ENCODE measurements around the gene MYH15. TPM values are rescaled to one million over a fixed set of nuclear protein-coding genes. Genes with fewer than 3 reads are reported as not detected.
A peak's percentile ranks its signal among the peaks of the same experiment; 100 is the strongest.

MYH15 gene
- total RNA-seq, 1 experiment from 2014 or later = 7.3 TPM

- DNase-seq (ENCODE audit: low read depth) = peak; percentile 75
These were observed 167.4 kb downstream of the MYH15 start for GRCh38 chr3:108342837-108343486.

GRCh38 chr3:108341911-108342310 is 168.5 kb downstream of the MYH15 start:
- DNase-seq (ENCODE audit: low read depth) = no peak

GRCh38 chr3:108338901-108339545 is 171.4 kb downstream of the MYH15 start:
- no peak for DNase-seq (ENCODE audit: low read depth)

DNA sequence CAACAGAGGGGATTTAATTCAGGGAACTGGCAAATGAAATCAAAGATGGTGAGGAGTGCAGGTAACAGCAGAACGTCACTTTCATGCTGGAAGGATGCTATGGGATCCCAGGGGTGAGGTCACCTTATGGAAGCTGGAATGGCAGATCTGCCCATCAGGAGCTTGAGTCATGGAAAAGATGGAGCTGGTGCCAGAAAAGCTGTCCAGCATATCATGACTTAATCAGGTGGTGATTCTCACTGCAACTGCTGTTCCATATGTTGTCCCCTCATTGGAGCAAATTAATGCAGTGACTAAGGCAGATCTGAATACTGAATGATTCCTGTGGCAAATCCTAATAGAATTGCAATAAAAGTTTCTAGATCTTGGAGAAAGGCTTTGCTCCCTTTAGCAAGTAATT is 175.7 kb downstream of the MYH15 start:
- DNase-seq (ENCODE audit: low read depth) = peak; percentile 70

DNA sequence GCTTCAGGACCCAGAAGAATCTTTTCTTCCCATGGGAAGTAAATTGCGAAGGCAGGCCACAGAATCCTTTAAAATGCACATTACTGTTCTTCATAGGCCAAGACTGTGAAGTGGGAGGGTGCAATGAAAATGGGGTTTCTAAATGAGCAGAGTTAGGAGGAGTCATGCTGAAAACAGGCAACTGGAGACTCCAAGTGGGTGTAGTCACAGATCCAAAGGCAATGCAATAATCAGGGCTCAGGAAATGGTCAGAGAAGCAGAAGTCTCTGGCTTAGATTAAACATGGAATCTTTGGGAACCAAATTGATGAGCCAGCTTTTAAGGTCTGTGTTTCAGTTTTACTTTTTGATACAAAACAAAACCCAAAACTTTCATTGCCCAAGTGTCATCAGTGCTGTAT is 176.4 kb downstream of the MYH15 start:
- DNase-seq (ENCODE audit: low read depth) = no peak

- DNase-seq (ENCODE audit: low read depth) = no peak
These were observed 178.6 kb downstream of the MYH15 start for GRCh38 chr3:108331792-108332191.

Other genes starting within 250 kb of the MYH15 start
- not detected in 2 replicates for gene HHLA2, start 214.0 kb downstream of the MYH15 start, total RNA-seq (2014; rRNA removed; shearing (Covaris generic))
- gene CIP2A, start 78.8 kb upstream of the MYH15 start, total RNA-seq (2014; rRNA removed; shearing (Covaris generic)) = 68.1 and 91.2 TPM in 2 replicates
- gene DZIP3, start 79.1 kb upstream of the MYH15 start, total RNA-seq (2014; rRNA removed; shearing (Covaris generic)) = 15.8 and 17.6 TPM in 2 replicates
- not detected in 2 replicates for gene RETNLB, start 246.8 kb upstream of the MYH15 start, total RNA-seq (2014; rRNA removed; shearing (Covaris generic))